Measurements from ENCODE around the gene TMSB15C.
A peak's percentile ranks its signal among the peaks of the same experiment; 100 is the strongest.
"Not testable (repeated sequence)": the region's sequence is repeated elsewhere in the genome, so short reads cannot be mapped to it uniquely, and the experiment has no call there.

TMSB15C gene

GRCh38 chrX:104075778-104076445 is at the start of gene TMSB15C:
TSS of gene TMSB15C (minus strand) at chrX:104076236.
- not testable (repeated sequence) for DNase-seq (ENCODE audit: low read depth in 2 of 2)

DNA sequence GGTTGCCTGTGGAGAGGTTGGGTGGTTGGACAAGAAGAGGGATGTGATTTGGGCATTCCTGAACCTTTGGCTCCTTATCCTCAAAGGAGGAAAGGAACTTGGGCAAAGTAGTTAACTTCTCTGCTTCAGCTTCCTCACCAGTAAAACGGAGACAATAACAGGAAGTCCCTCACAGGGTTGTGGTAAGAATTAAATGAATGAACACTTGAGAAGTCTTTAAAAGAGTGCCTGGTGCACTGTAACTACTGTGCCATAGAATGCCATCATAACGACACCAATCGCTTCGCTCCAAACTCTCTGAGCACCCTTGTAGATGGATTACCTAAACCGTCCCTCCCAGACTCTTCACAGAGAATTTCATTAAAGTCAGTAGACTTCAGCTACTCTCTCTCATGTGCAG is 46.8 kb upstream of the TMSB15C start:
- no peak for DNase-seq (ENCODE audit: low read depth in 2 of 2)

GRCh38 chrX:104118765-104119164 is 42.7 kb upstream of the TMSB15C start:
- DNase-seq (ENCODE audit: low read depth in 2 of 2): no peak

- no peak for DNase-seq (ENCODE audit: low read depth in 2 of 2)
Observed at GRCh38 chrX:104117759-104118158, 41.7 kb upstream of the TMSB15C start.

- DNase-seq (ENCODE audit: low read depth in 2 of 2): peak in 1 of 2 donors; percentile 6
Observed at GRCh38 chrX:104113222-104113965, 37.4 kb upstream of the TMSB15C start.

- DNase-seq (ENCODE audit: low read depth in 2 of 2): no peak
Observed at GRCh38 chrX:104112326-104112951, 36.4 kb upstream of the TMSB15C start, which contains the start of gene ZCCHC18. TSS of gene ZCCHC18 (plus strand) at chrX:104112523. CDS start at chrX:104114112, 1,589 bp downstream.

DNA sequence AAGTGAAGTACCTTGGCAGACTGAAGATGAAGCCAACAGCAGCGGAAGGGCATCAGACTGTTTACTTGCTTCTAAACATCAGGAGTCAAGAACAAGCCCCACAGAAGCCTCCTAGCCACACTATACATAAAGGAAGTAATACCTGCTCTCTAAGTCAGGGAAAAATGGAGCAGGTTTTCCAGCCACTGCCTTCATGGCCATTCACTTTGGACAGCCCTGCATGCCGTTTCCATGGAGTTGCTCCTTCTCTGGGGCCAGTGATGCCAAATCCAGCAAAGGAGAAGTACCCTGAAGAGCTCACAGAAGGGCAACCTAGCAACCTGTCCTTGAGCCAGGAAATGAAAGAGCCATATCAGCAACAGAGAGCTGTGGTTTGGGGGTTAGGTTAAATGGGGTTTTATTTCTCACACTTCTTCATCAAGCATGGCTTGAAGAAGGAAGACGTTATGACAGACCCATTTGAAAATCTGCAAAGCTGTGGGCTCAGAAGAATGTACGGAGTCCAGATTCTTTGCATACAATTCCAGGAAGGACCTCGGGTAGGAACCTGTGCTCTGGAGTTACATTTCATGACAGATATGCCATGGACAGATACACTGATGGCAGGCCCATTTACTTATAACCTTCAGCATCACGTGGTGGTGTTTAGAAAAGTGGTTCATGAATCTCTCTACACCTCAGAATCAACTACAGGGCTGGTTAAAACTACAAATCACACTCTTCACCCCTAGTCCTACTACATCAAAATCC is 34.6 kb upstream of the TMSB15C start:
- DNase-seq (ENCODE audit: low read depth in 2 of 2): not testable (repeated sequence)

DNA sequence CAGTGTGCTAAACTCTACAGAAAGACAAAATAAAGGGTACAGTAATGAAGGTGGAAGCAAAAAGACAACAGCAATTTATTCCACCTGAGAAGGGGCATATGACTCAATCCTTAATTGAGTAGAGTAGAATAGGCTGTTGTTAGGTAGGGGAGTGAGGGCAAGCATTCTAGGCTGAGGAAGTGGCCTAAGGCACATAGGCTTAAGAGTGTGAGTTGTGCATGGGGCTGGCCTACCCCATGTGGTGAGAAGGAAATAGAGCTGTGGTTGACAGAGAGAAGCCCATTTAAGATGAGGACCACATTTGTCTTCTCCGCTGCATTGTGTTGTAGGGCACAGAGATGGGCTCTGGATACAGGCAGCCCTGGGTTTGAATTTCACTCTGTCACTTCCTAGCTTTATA is 32.9 kb upstream of the TMSB15C start:
- no peak for DNase-seq (ENCODE audit: low read depth in 2 of 2)

- no peak for DNase-seq (ENCODE audit: low read depth in 2 of 2)
Observed at GRCh38 chrX:104105330-104106262, 29.6 kb upstream of the TMSB15C start.

DNA sequence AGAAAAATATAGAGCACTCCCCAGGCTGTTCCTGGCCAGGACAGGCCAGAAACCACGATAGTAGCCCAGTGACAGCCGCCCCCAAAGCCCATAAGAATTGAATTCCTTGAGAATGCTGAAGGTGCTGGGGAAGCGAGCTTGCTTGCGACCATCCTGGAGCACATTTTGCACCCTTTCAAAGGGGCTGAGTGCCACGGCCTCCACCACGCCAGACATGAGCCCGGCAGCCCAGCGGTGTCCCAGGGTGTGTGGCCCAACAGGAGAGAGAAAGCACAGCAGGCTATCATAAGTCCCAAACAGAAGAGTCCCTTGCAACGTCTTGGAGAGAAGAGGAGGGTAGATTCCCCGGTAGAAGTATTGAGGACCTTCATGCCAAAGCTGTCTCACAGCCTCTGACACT is 28.6 kb upstream of the TMSB15C start:
- DNase-seq (ENCODE audit: low read depth in 2 of 2): no peak

- DNase-seq (ENCODE audit: low read depth in 2 of 2): no peak
Observed at GRCh38 chrX:104098919-104099318, 22.9 kb upstream of the TMSB15C start.

DNA sequence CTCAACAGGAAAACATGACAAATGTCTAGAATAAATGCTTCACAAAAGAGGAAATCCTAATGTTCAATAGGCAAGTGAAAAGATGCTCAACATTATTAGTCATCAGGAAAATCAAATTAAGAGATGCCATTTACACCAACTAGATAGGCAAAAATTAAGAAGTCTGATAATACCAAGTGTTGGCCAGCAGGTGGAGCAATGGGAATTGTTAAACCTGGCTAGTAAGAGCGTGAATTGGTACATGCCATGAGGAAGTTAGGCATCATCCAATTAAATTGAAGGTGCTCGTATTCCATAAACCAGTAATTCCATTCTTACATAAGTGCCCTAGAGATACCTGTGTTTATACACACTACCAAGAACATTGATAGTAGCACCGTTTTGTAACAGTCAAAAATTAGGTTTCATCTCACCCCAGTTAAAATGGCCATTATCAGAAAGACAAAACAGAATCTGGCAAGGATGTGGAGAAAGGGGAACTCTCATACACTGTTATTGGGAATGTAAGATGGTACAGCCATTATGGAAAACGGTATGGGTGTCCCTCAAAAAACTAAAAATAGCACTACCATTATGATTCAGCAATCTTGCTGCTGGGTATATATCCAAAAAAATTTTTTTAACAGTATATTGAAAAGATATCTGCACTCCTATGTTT is 22.2 kb upstream of the TMSB15C start:
- DNase-seq (ENCODE audit: low read depth in 2 of 2): no peak

DNA sequence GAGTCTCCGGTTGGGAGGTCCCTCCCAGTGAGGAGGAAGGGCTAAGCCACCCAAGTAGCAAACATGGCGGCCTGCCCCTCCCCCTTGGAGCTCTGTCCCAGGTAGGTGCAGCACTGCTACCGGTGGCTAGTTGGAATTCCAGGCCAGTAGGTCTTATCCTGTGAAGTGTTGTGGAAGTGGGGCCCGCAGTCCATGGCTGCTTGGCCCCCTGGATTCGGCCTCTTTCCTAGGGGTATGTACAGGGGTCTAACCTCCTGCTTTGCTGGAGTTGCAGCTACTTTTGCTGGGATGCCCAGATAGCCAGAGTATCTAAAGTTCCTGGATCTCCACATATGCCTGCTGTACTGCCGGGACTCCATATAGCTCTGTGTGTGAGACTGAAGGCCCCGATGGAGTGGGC is 9.9 kb upstream of the TMSB15C start:
- no peak for DNase-seq (ENCODE audit: low read depth in 2 of 2)

DNA sequence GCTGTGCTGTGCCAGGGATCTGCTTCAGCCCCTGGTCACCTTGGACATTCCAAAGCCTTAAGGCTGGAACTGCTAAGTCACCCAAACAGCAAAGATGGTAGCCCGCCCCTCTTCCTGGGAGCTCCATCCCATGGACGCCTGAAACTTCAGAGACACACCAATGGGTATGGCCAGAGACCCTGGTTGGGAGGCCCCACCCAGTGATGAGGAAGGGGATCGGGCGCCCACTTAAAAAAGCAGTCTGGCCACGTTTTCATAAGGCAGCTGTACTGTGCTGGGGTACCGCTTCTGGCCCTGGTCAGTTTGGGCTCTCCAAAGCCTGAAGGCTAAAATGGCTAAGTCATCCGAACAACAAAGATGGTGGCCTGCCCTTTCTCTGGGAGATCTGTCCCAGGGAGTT is 9.4 kb upstream of the TMSB15C start:
- DNase-seq (ENCODE audit: low read depth in 2 of 2): no peak

- DNase-seq (ENCODE audit: low read depth in 2 of 2): no peak
Observed at GRCh38 chrX:104084534-104085277, 8.7 kb upstream of the TMSB15C start.

DNA sequence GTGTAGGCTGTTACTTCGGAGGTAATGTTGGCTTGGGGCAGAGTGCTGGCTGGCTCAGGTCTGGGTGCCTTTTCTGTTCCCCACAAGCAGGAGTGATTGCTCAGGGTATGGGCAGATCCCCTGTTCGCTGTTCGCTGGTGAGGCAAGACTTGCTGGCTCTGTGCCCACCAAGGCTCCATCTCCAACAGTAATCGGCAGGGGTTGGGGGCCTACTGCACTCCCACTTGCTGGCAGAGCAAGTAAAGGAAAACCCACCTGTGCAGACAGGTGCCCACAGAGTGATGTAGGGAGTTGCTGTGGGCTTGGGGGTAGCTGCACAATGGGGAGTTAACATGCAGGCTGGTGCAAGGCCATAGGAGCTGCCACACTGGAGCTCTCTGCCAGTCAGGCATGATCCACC is 8.0 kb upstream of the TMSB15C start:
- DNase-seq (ENCODE audit: low read depth in 2 of 2): no peak

DNA sequence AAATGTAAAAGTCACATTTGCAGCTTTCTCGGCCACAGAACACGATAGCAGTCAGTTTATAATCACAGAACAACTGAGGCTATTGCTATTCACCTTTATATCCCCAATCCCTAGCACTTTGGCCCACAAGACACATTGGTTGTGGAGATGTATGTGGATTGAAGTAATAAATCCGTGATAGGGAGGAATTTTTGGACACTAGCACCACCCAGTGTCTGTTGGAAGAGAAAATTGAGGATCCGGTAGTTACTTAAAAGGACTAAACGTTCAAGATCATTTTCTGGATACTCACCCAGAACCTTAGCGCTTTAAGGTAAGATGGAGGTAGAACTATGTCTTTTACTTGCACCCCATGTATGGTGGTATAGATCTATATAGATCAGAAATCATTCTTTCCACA is 1.8 kb upstream of the TMSB15C start:
- not testable (repeated sequence) for DNase-seq (ENCODE audit: low read depth in 2 of 2)

DNA sequence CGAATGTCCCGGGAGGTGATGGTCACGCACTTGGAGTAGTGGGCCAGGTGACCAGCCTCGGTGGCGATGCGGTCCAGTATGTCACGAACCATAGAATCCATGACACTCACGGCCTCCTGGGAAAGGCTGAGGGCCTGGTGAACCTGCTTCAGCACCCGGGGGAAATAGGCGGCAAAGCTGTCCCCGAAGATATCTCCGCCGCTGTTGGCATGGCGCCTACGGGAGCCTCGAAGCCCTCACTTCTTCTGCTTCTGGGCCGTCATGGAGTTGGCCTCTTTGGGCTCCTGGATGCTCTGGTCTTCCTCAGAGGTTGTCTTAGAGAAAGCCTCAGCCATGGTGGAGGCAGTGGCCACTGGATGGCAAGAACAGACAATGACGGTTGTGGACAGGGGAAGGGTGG is 13.4 kb downstream of the TMSB15C start:
- not testable (repeated sequence) for DNase-seq (ENCODE audit: low read depth in 2 of 2)

- DNase-seq (ENCODE audit: low read depth in 2 of 2): not testable (repeated sequence)
Observed at GRCh38 chrX:104054956-104055355, 21.1 kb downstream of the TMSB15C start.

DNA sequence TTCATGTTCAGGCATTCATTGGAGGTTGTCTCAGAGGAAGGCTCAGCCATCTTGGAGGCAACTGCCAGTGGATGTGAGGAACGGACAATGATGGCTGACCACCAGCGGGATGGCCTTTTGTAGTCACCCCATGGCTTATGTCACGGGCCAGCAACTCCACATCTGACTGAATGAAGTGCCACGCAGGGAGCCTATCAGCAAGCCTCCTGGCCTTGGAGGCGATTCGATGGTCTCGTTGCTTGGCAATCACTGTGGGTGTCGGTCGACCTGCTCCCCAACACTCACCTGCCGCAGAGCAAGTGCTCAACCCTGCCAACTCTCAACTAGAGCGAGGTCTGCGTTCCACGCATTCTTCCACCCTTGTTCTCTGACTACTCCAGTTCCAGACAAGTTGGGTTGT is 28.9 kb downstream of the TMSB15C start:
- DNase-seq (ENCODE audit: low read depth in 2 of 2): no peak
